Peyer's patch (tissue), 4 donors: ENCODE data around the gene EEF1AKMT3. TPM values are rescaled to one million over a fixed set of nuclear protein-coding genes. Genes with fewer than 3 reads are reported as not detected.

Source experiments
- DNase-seq, 3 donors: peaks; one replicate each; pipeline ENCODE4 v3.0.0-alpha.2; 2017 to 2019
- H3K27ac ChIP-seq, 4 donors: fragments of 200-600 bp; sonication (generic); one replicate each; pipeline ENCODE4 v1.5.1; 2016 to 2019
- H3K27me3 ChIP-seq, 2 donors: fragments of 200-600 bp; sonication (generic); one replicate each; pipeline ENCODE4 v1.5.1; 2019
- H3K36me3 ChIP-seq, 3 donors: fragments of 200-600 bp; sonication (generic); one replicate each; pipeline ENCODE4 v1.5.1; 2016 to 2019
- H3K4me1 ChIP-seq, 4 donors: fragments of 200-600 bp; sonication (generic); one replicate each; pipeline ENCODE4 v1.5.1; 2016 to 2019
- H3K4me3 ChIP-seq, 4 donors: fragments of 200-600 bp; sonication (generic); 1 replicate in 3 of 4; 2 replicates in 1 of 4; pipeline ENCODE4 v1.5.1; 2016 to 2019; ENCODE audit warnings: mild to moderate bottlenecking in 1 of 4
- H3K9me3 ChIP-seq, 4 donors: fragments of 200-600 bp; sonication (generic); one replicate each; pipeline ENCODE4 v1.5.1; 2016 to 2019; ENCODE audit warnings: mild to moderate bottlenecking in 1 of 4
- CTCF ChIP-seq, 6 experiments: fragments of 450-650 bp in 4 of 6; fragments of 200-600 bp in 2 of 6; sonication (generic) in 1 of 6; IDR thresholded peaks; one replicate each; pipeline ENCODE4 v1.5.1; 2017 to 2019; ENCODE audit warnings: antibody characterized with exemption in 6 of 6, mild to moderate bottlenecking in 3 of 6, moderate library complexity in 1 of 6
- POLR2A ChIP-seq, 2 donors: fragments of 450-650 bp; IDR thresholded peaks; one replicate each; pipeline ENCODE4 v1.5.1; 2017; ENCODE audit warnings: antibody characterized with exemption in 2 of 2, mild to moderate bottlenecking in 2 of 2, moderate library complexity in 2 of 2
- total RNA-seq, 4 donors: library from RNA; depleted of rRNA; stranded (reverse); fragments of >200 nt; gene quantifications; one replicate each; pipeline ENCODE4 v1.1.0, GENCODE V29; 2016

The EEF1AKMT3 gene
- total RNA-seq, 4 donors from 2014 or later: 1.4 to 7.4 (median 2.7) TPM

GRCh38 chr12:57813111-57813970 lies 40.9 kb downstream of the EEF1AKMT3 start:
- no peak for DNase-seq
- Histone ChIP-seq H3K36me3 (peaks cover 0 to 22% (median 0%) of the 10 kb centered on the region in 3 donors), H3K27ac (no peak overlapping the region), H3K4me3 (no peak overlapping the region), H3K4me1 (peaks cover 0 to 11% (median 0%) of the 10 kb centered on the region in 4 donors), H3K9me3 (no peaks in the 10 kb centered on the region), H3K27me3 (no peaks in the 10 kb centered on the region)
- TF ChIP-seq POLR2A (IDR thresholded peaks at IDR 0.05) (no peak), CTCF (IDR thresholded peaks at IDR 0.05) (no peak)

DNA sequence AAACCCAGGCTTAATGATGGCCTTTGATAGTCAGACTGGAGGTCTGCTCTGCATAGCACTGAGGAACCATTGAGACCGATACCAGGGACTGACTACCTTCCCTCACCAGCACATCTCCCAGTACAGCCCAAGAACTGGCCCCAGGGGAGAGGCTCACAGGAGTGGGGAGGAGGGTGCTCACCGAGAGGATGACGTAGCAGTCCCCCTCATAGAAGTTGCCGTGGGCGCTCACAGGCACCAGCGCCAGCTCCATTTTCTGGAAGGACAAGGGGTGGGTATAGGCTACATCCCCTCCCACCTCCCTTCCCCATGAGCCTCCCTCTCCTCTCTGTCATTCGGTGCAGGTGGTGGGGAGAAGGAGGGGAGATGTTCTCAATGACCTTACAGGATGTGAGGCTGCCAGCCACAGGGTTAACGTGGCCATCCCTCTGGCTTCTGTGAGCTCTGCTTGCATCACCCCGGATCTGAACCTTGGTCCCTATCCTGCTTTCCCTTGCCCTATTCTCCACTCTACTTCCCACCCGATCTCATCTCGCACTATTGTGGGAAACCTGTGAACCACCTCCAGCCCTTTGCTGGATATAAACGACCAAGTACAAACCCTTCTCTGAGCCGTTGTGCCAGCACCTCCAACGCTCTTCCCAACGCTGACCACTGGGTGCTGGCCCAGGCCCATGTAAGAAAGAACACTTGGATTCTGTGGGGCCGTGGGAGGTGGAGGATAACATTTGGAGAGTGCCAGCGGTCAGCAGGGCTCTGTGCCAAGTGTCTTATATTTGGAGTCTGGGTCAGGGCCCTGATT lies 41.8 kb downstream of the EEF1AKMT3 start:
- peaks cover 0 to 11% (median 0%) of the 10 kb centered on the region in 4 donors for H3K4me1 ChIP-seq
- H3K9me3 ChIP-seq: no peaks in the 10 kb centered on the region
- no peak for TF ChIP-seq CTCF (IDR thresholded peaks at IDR 0.05)
- no peak for TF ChIP-seq POLR2A (IDR thresholded peaks at IDR 0.05)
- no peak for DNase-seq
- H3K27ac ChIP-seq: no peak overlapping the region
- H3K27me3 ChIP-seq: no peaks in the 10 kb centered on the region
- H3K4me3 ChIP-seq: no peak overlapping the region
- peaks cover 0 to 18% (median 0%) of the 10 kb centered on the region in 3 donors for H3K36me3 ChIP-seq

DNA sequence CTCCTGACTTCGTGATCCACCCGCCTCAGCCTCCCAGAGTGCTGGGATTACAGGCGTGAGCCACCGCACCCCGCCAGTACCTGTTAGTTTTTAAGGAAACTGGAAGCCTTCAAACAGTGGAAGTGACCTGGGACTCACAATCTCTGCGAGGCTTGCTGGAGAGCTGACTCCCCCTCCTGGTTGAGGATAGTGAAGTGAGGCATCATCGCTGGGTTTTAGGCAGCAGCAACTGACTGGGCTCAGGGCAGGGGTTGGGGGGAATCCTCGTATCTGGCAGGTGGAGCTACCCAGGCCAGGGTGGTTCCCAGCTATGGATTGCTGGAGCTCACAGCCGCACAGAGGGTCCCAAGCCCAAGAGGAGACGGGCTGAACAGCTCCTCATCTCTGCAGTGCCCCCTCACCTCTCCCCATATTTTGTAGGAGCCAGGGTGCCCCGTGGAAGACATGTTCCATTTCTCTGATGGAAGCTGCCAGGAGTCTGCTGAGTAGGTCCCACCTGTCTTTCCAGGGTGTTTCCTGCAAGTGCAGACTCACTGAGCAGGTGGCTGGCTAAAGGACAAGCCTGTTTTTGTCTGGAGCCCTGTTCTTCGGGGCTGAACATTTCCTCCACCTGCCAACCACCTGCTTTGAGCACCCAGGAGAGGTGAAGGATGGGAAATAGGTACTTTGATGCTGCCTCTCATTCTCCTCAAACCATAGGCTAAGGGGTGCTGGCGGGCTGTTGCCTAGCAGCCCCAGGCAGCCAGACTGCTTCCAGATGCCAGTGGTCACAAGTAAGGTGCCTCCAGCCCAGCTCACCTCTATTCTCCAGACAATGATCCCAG lies 43.0 kb downstream of the EEF1AKMT3 start:
- Histone ChIP-seq H3K36me3 (peaks cover 0 to 15% (median 0%) of the 10 kb centered on the region in 3 donors), H3K4me1 (peaks cover 0 to 11% (median 0%) of the 10 kb centered on the region in 4 donors), H3K4me3 (no peak overlapping the region), H3K9me3 (no peaks in the 10 kb centered on the region), H3K27ac (no peak overlapping the region), H3K27me3 (no peaks in the 10 kb centered on the region)
- DNase-seq: no peak
- TF ChIP-seq POLR2A (IDR thresholded peaks at IDR 0.05) (no peak), CTCF (IDR thresholded peaks at IDR 0.05) (no peak)

DNA sequence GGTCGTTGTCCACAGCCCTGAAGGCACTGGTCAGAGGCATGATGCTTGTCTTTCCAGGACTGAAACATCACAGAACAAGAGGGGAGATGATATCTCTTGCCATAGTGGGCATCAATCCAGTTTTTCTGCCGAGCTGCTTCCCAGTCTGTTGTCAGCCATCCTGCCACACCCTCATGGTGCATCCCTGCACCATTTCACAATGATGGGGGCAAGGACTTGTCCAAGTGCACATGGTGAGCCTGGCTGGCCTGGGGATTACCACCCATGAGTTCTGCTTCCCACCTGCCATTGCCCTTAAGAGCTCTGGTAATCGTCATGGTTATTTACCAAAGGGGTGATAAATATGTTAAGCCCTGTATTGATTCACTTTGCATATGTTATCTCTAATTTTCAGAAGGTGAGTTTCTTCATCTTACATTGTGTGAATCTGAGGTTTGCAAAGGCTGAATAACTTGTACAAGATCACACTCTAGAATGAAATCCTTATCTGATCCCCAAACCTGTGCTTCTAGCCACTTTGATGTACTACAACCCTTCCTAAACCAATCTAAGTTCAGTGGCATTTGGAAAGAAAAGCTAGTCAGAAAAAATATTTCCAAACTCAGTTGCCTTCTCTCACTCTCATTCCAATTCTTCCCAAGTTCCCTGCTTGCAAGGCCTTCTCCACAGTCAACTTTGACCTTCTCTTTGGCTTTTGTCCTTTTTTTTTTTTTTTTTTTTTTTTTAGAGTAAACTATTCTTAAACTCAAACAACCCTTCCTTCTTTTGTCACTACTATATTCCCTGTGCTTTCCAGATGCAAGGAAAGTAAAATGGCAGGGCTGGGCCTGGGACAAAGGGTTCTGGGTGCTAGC lies 43.8 kb downstream of the EEF1AKMT3 start:
- Histone ChIP-seq H3K36me3 (peaks cover 0 to 18% (median 0%) of the 10 kb centered on the region in 3 donors), H3K27ac (no peak overlapping the region), H3K4me1 (peaks cover 0 to 11% (median 0%) of the 10 kb centered on the region in 4 donors), H3K27me3 (no peaks in the 10 kb centered on the region), H3K9me3 (no peaks in the 10 kb centered on the region), H3K4me3 (no peak overlapping the region)
- DNase-seq: no peak
- TF ChIP-seq POLR2A (IDR thresholded peaks at IDR 0.05) (no peak), CTCF (IDR thresholded peaks at IDR 0.05) (no peak)
